ENCODE measurements around the gene RALGAPA2. TPM values are rescaled to one million over a fixed set of nuclear protein-coding genes. Genes with fewer than 3 reads are reported as not detected.

The RALGAPA2 gene
- total RNA-seq, 4 donors from 2014 or later: 25.9 to 48.9 (median 38.6) TPM

DNA sequence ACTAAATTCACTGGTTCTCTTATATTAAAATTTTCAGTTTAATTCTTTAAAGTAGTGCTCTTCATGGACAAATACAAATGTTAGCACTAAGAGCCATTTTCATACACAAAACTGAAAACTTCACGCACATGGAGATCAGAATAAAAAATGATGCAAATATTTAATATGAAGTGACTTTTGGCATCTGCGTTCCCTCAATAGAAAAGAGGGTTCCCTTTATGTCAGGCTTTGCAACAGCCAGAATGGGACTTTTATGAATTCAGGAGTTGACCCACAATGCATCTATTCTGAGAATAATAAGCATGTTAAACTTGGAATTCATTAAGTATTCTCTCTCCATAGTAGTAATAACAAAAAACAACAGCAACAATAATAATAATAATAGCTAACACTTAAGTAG, 218.7 kb downstream of the RALGAPA2 start:
- no peak for DNase-seq
- Histone ChIP-seq H3K4me1 (no peaks in the 10 kb centered on the region), H3K4me3 (no peak overlapping the region), H3K27ac (no peak overlapping the region), H3K27me3 (no peaks in the 10 kb centered on the region), H3K36me3 (no peaks in the 10 kb centered on the region), H3K9me3 (no peaks in the 10 kb centered on the region)
- intact Hi-C loops (cut with DNase I; ENCODE audit: low total_unique reads): no loop called here
- TF ChIP-seq, protein P1, sequence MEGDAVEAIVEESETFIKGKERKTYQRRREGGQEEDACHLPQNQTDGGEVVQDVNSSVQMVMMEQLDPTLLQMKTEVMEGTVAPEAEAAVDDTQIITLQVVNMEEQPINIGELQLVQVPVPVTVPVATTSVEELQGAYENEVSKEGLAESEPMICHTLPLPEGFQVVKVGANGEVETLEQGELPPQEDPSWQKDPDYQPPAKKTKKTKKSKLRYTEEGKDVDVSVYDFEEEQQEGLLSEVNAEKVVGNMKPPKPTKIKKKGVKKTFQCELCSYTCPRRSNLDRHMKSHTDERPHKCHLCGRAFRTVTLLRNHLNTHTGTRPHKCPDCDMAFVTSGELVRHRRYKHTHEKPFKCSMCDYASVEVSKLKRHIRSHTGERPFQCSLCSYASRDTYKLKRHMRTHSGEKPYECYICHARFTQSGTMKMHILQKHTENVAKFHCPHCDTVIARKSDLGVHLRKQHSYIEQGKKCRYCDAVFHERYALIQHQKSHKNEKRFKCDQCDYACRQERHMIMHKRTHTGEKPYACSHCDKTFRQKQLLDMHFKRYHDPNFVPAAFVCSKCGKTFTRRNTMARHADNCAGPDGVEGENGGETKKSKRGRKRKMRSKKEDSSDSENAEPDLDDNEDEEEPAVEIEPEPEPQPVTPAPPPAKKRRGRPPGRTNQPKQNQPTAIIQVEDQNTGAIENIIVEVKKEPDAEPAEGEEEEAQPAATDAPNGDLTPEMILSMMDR (IDR thresholded peaks at IDR 0.05): no peak
- no peak for TF ChIP-seq POLR2A (IDR thresholded peaks at IDR 0.05)

DNA sequence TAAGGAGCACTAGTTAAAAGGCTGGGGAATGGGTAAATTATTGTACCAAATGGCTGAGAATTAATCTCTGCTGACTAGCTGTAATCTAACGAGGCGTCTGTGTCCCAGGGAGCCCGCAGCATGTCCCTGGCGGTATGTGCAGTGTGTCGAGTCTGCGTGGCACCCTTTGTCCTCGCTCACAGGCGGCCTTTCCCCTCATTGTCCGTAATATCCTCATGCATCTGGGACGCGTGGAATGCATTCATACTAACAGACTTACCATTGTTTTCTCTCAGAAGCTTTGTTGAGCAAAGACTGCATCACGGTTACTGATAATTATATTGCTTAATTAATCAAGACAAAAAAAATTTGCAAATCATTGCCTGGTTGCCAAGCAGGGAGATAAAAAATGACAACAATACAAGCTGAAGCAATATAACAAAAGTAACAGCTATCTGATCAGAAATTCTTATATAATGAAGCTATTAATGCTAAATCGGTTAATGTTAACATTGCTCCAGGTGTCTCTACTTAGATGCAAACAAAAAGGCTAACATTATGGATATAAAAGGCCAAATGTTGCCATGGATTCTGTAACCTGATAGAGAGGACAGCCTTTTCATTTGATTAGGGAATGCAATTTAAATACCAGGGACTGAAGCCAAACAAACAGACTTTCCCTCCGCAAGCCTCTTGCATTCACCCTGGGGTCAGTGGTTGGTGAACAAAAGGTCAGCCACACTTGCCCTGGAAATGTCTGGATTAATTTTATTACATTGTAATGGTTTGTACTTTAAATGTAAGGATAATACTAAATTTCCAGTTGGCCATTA, 219.7 kb downstream of the RALGAPA2 start:
- TF ChIP-seq POLR2A (IDR thresholded peaks at IDR 0.05): no peak
- TF ChIP-seq, protein P1 (IDR thresholded peaks at IDR 0.05): no peak
- H3K9me3 ChIP-seq: no peaks in the 10 kb centered on the region
- H3K27ac ChIP-seq: no peak overlapping the region
- H3K36me3 ChIP-seq: no peaks in the 10 kb centered on the region
- no peaks in the 10 kb centered on the region for H3K4me1 ChIP-seq
- intact Hi-C loops (cut with DNase I; ENCODE audit: low total_unique reads): no loop called here
- H3K4me3 ChIP-seq: no peak overlapping the region
- no peak for DNase-seq
- H3K27me3 ChIP-seq: no peaks in the 10 kb centered on the region

DNA sequence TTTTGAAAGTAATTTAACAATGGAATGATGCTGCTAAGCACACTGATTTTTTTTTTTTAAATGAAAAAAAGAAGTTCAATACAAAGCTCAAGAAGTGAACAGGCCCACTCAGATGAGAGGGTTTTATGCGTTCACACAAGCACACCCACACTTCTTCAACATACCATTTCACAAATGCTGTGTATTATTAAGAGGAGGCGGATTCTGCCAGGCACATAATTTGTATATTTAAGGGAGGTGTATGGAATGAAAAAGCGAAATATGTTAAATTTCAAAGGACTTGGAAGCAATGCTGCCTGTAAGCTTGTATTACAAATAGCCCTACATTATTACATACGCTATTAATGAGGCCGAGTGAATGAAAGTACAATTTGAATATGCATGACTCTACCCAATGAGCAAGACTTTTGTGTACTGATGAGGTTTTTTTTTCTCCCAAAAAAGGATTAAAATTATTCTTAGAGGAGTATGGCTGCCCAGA, 220.6 kb downstream of the RALGAPA2 start:
- no peaks in the 10 kb centered on the region for H3K9me3 ChIP-seq
- H3K4me3 ChIP-seq: no peak overlapping the region
- H3K4me1 ChIP-seq: no peaks in the 10 kb centered on the region
- no peak overlapping the region for H3K27ac ChIP-seq
- DNase-seq: no peak
- intact Hi-C loops (cut with DNase I; ENCODE audit: low total_unique reads): no loop called here
- TF ChIP-seq, protein P1 (IDR thresholded peaks at IDR 0.05): no peak
- no peak for TF ChIP-seq POLR2A (IDR thresholded peaks at IDR 0.05)
- H3K27me3 ChIP-seq: no peaks in the 10 kb centered on the region
- H3K36me3 ChIP-seq: no peaks in the 10 kb centered on the region

DNA sequence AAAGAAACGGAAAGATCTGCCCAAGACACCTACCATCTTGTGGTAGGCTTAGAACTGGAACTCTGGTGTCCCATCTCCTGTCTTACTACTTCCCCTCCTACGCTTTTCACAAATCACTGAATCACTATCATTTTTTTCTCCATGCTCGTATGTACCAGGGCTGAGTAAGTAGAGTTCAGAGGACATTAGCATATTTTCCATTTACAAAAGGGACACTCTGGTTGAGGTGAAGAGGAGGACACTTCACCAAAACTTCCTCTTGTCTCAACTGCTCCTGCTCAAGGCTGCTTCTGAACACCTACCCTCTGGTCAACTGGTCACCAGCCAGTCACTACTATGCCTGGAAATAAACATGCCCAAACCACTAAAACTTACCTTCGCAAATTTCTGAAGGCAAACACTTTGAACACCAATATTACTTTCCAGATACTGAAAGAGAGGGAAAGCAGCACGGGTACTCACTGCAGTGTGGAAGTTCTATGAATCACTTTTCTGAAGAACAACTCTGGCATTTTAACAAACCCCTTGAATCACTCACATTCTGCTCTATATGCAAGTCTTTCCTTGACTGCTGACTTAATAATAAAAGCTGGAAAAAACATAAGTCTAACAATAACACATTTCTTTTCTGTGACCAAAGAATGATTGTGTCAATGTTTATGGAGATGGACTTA, 221.2 kb downstream of the RALGAPA2 start:
- intact Hi-C loops (cut with DNase I; ENCODE audit: low total_unique reads): no loop called here
- no peak overlapping the region for H3K27ac ChIP-seq
- H3K4me1 ChIP-seq: no peaks in the 10 kb centered on the region
- TF ChIP-seq POLR2A (IDR thresholded peaks at IDR 0.05): no peak
- H3K9me3 ChIP-seq: no peaks in the 10 kb centered on the region
- no peak for DNase-seq
- H3K27me3 ChIP-seq: no peaks in the 10 kb centered on the region
- H3K4me3 ChIP-seq: no peak overlapping the region
- H3K36me3 ChIP-seq: no peaks in the 10 kb centered on the region

DNA sequence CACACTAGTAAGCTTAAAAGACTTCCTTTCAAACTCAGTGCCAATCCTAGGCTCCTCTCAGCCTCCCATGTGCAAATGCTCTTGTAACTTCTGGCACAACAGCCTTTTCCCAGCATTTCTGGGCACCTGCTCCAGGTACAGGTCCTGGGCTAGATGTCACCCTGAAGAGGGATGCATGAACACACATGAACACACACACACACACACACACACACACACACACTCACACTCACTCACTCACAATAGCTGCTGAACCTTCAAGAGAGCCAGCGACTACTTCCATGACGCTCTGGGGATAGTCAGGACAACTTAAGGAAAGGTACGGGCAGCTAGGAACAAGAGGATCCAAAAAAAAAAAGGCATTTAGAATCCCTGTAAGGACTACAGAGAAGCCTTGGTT, 221.8 kb downstream of the RALGAPA2 start:
- Histone ChIP-seq H3K9me3 (no peaks in the 10 kb centered on the region), H3K4me1 (no peaks in the 10 kb centered on the region), H3K27me3 (no peaks in the 10 kb centered on the region), H3K27ac (no peak overlapping the region), H3K36me3 (no peaks in the 10 kb centered on the region), H3K4me3 (no peak overlapping the region)
- TF ChIP-seq, protein P1 (IDR thresholded peaks at IDR 0.05): no peak
- no peak for TF ChIP-seq POLR2A (IDR thresholded peaks at IDR 0.05)
- intact Hi-C loops (cut with DNase I; ENCODE audit: low total_unique reads): no loop called here
- no peak for DNase-seq
